HL-60/S4 treated with retinoic acid at 250 ng/mL for 4 days and 3 days (cell line): ENCODE results near the gene CPEB1.
"Not testable (repeated sequence)": the region's sequence is repeated elsewhere in the genome, so short reads cannot be mapped to it uniquely, and the experiment has no call there.

Experiments used
- in situ Hi-C: fragments of 300-500 bp; cut with MboI; formaldehyde crosslinking; loops from 2 replicates; pipeline ENCODE4 v1.7.0; 2022; ENCODE audit warnings: low sequenced_read_pairs

CPEB1 gene

DNA sequence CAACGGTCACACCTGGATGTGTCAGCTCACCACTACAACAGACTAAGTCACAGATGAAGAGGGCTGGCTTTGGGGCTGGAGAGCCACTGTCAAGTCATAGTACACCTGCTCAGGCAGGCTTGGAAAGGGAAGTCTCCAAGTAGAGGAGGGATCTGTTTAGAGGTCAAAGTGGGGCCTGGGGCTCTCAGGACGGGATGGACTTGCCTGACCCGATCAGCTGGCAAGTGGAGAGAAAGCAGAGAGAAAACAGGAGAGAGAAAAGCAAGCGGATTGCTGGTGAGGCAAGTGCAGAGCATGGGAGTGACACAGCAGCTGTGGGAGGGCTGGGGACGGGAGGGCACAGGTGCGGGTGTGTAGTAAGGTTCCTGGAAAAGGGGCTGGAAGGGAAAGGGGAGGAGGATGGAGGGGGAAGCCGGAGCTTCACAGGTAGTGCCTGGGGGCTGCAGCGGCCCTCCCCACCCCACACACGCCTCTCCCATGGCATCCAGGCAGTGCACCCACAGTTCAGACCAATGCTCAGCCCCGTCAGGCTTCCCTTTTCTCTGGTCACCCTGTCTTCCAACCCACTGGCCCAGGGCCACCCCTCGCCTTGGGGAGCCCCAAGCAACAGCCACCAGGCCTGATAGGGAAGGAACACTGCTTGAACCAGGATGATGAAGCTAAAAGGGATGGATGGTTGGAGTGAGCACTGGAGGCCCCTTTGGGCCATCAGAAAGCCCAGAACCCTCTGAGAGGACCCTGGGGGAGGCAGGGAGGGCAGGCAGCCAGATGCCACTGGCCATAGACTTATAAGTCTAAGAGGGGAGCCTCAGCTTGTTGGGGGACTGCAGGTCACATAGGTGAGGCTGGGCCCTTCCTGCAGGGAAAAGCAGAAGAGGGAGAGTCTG, 115.4 kb downstream of the CPEB1 start:
- in situ Hi-C loops: loop anchor here (10.0 to 25.0 kb wide), 3 partner anchors 306 to 581 kb away; partner anchors contain the start of gene TM6SF1

DNA sequence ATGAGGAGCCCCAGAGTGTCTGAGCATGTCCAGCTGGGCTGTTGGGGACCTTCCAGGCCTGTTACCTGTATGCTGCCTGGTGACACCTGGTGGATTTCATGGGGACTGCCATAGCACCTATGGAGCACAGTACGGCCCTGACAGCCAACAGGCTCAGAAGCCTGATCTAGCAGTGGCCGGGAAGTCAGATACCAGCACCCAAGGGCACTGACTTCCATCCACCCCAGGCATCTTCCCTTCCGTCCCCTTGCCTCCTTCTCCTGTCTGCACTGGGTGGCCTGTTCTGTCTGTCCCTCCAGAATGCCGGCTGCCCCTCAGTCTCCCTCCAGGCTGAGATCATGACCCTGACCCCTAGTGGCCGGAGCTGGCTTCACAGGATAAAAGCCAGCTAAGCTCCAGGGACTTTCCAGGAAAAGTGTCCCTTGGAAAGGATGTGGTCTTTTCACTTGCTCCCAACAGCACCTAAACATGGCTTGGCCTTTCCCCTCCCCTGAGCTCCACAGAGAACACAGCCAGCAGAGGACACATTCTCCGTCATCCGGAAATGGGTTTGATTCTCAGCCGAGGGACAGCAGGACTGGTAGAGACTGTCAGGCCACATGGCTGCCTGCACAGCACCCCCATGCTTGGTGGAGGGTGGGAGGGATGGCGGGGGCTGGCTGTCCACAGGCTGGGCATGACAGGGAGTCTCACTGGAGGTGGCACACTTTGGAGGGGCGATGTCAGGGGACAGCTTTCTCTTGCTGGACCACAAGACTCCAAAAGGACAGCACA, 116.4 kb downstream of the CPEB1 start:
- in situ Hi-C loops: loop anchor here (10.0 to 25.0 kb wide), 3 partner anchors 307 to 582 kb away; partner anchors contain the start of gene TM6SF1

GRCh38 chr15:82530006-82530405, 117.2 kb downstream of the CPEB1 start:
- in situ Hi-C loops: loop anchor here (10.0 to 25.0 kb wide), 3 partner anchors 307 to 582 kb away; partner anchors contain the start of gene TM6SF1

- in situ Hi-C loops: not testable (repeated sequence)
Measured at GRCh38 chr15:82513587-82513986, 133.6 kb downstream of the CPEB1 start.

DNA sequence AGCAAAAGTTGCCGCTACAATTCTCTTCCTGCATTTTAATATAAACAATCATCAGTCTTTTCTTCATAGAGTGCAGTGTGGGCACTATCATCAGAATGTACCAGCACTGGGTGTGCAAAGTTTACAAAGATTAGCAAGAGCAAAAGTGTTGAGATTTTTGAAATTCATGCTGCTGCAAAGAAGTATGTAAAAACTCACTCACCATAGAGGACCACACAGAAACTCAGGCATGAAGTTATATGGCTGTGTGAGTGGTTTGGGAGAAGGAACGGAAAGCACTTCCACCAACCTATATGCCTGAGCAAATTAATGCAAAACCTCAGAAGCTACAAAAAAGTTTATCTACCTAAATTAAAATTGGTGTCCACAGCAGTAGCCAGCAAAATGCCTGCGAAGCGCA, 139.5 kb downstream of the CPEB1 start:
- in situ Hi-C loops: not testable (repeated sequence)

DNA sequence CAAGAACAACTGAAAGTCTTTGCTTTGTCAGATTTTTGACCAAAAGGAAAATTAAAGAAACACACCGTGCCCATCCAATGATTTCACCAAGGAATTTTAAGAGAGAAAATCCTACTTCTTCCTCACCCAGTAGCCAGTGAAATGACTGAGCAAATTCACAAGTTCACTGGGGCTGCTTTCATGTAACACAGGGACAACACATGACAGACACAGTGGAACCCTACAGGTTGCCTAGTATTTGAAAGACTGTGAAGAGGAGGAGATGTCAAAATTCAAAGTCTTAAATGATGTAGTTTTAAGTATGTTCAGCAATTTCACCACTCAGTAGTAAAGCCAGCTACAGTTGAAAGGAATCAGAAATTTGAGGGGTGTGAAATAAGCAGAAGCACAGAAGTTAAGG, 140.1 kb downstream of the CPEB1 start:
- in situ Hi-C loops: not testable (repeated sequence)

DNA sequence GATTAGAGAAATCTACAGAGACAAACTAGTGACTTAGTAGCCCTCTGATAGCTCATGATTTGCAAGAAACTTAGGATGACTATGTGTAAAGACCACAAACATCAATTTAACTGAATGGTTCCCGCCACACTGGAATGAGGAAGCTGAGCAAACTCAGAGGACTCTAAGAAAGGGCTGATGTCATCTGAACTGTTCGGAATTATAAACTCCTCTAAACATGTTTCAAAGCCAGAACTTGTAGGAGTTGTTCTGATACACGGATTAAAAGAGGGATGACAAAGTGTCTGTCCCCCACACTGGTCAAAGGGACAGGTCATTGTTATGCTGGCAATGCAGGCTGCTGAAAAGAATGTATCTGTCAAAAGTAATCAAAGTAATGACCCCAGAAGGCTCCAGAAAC, 141.3 kb downstream of the CPEB1 start:
- in situ Hi-C loops: not testable (repeated sequence)

- in situ Hi-C loops: not testable (repeated sequence)
Measured at GRCh38 chr15:82504074-82504473, 143.1 kb downstream of the CPEB1 start.

DNA sequence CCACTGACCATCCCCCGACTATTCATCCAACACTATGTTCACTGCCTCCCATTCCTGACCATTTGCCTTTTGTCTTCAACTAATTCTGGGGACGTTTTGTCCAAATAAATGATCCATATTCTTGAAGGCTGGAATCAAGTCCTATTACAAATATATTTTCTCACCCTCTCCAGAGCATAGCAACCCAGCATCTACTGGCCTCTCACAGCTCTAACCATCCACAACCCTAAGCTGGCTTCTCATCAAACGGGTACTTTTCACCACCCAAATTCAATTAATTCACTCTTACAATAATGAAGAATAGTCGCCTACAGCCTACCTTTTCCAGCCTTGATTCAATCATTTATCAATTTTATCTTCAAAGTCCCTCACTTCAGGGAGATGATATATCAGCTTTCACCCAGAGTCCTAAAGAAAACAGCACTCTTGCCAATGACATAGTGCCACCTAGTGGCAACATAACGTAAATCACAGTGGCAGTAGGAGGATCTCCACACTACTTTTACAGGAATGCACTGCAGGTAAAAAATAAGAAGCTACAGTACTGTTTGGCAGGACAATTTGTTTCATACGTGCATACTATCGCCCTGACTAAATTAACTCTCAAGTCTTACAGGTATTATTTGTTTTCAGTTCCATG, 144.3 kb downstream of the CPEB1 start:
- in situ Hi-C loops: not testable (repeated sequence)

DNA sequence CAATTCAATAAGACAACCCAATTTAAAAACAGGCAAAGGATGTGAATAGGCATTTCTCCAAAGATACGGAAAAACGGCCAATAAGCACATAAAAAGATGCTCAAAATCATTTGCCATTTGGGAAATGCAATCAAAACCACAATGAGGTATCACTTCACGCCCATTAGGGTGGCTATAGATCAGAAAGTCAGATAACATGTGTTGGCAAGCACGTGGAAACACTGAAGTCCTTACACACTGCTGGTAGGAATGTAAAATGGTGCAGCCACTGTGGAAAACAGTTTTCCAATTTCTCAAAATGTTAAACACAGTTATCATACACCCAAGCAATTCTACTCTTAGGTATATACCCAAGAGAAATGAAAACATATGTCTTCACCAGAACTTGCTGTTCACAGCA, 146.4 kb downstream of the CPEB1 start:
- in situ Hi-C loops: not testable (repeated sequence)

GRCh38 chr15:82497978-82498377, 149.2 kb downstream of the CPEB1 start:
- in situ Hi-C loops: not testable (repeated sequence)
